HepG2 (cell line): ENCODE data around the gene MMP23B. TPM values are rescaled to one million over a fixed set of nuclear protein-coding genes. Genes with fewer than 3 reads are reported as not detected.

Experiments used
- ATAC-seq: fragments of 200-7000 bp; cut with Tn5 transposase; 3 replicates; pipeline ENCODE4 v1.9.1; 2020; ENCODE audit warnings: mild to moderate bottlenecking, moderate library complexity
- BruUV-seq: library from RNA; stranded (reverse); fragments of 400-500 nt; replicated peaks from 2 replicates; lab custom pipeline; 2021; lab: Mats Ljungman, UMichigan
- CTCF ChIA-PET: fragments of 300-600 bp; formaldehyde crosslinking; extraction: SDS; loops from one replicate; lab custom pipeline; 2021; ENCODE audit warnings: low total read pairs, inconsistent platforms, low intra/inter-chr PET ratio; lab: Yijun Ruan, JAX
- POLR2A ChIA-PET: fragments of 350-600 bp; sonication (Branson Sonifier 250); formaldehyde crosslinking; loops from one replicate; lab custom pipeline; 2020; ENCODE audit warnings: antibody characterized with exemption, inconsistent platforms; lab: Yijun Ruan, JAX
- DNase-seq: peaks from one replicate; pipeline ENCODE4 v3.0.0-alpha.2; 2015; ENCODE audit warnings: low spot score
- FAIRE-seq: peaks from 3 replicates; lab custom pipeline; 2011; peaks lifted over from hg19 to GRCh38; lab: Jason Lieb, UNC
- H2AFZ ChIP-seq: one replicate; pipeline ENCODE4 v1.6.1; 2011; ENCODE audit warnings: low read length, inconsistent platforms
- H3K27ac ChIP-seq: fragments of 300-600 bp; 3 replicates; pipeline ENCODE4 v1.8.0; 2011; ENCODE audit warnings: mixed run types, mild to moderate bottlenecking, mixed read lengths, low read length, inconsistent platforms; ENCODE audit not compliant: insufficient read depth; ENCODE audit errors: extremely low read length
- H3K27me3 ChIP-seq, 2 experiments: fragments of 200-600 bp in 1 of 2; 2 replicates in 1 of 2; 3 replicates in 1 of 2; pipeline versions ENCODE4 v1.6.0 to v1.8.0; 2011; ENCODE audit warnings: low read length in 2 of 2, mild to moderate bottlenecking in 2 of 2, moderate library complexity in 2 of 2, inconsistent platforms in 1 of 2; ENCODE audit not compliant: insufficient read depth in 2 of 2, control insufficient read depth in 1 of 2
- H3K36me3 ChIP-seq, 2 experiments: fragments of 200-600 bp in 1 of 2; replicated peaks in 1 of 2; 2 replicates in 1 of 2; 3 replicates in 1 of 2; pipeline versions ENCODE4 v1.5.1 to v1.8.0; 2011; ENCODE audit warnings: low read length in 2 of 2, inconsistent platforms in 1 of 2; ENCODE audit not compliant: insufficient read depth in 2 of 2, control insufficient read depth in 1 of 2
- H3K4me1 ChIP-seq: 2 replicates; pipeline ENCODE4 v1.5.1; 2012; ENCODE audit warnings: low read length, inconsistent platforms; ENCODE audit not compliant: insufficient read depth
- H3K4me2 ChIP-seq: 2 replicates; pipeline ENCODE4 v1.6.0; 2011; ENCODE audit warnings: low read depth, low read length, inconsistent platforms
- H3K4me3 ChIP-seq, 3 experiments: fragments of 200-600 bp in 1 of 3; sonication (generic), shearing (Covaris generic) in 1 of 3; replicated peaks in 1 of 3; 2 replicates each; pipeline ENCODE4 v1.5.1; 2011 to 2016; ENCODE audit warnings: low read length in 3 of 3, inconsistent platforms in 2 of 3, low read depth in 2 of 3, mild to moderate bottlenecking in 2 of 3, control low read depth in 1 of 3, mixed read lengths in 1 of 3; ENCODE audit not compliant: insufficient read depth in 1 of 3
- H3K79me2 ChIP-seq: one replicate; pipeline ENCODE4 v1.6.1; 2011; ENCODE audit warnings: low read length, inconsistent platforms; ENCODE audit not compliant: insufficient read depth
- H3K9ac ChIP-seq: 2 replicates; pipeline ENCODE4 v1.6.0; 2011; ENCODE audit warnings: mild to moderate bottlenecking, low read depth, low read length, inconsistent platforms; ENCODE audit not compliant: insufficient read depth
- H3K9me3 ChIP-seq: 2 replicates; pipeline ENCODE4 v1.5.1; 2012; ENCODE audit warnings: mild to moderate bottlenecking, low read length
- H4K20me1 ChIP-seq: 2 replicates; pipeline ENCODE4 v1.6.0; 2011; ENCODE audit warnings: inconsistent platforms, mild to moderate bottlenecking, low read length, moderate library complexity; ENCODE audit not compliant: insufficient read depth
- ATF2 ChIP-seq: sonication (generic); formaldehyde crosslinking; IDR thresholded peaks from 2 replicates; pipeline ENCODE4 v1.4.0; 2020; ENCODE audit warnings: missing genetic modification reagents
- FIP1L1 ChIP-seq: fragments of 200-400 bp; formaldehyde crosslinking; IDR thresholded peaks from 2 replicates; pipeline ENCODE4 v1.6.1; 2018; ENCODE audit warnings: low read depth, mild to moderate bottlenecking, low read length, moderate library complexity, borderline replicate concordance; ENCODE audit not compliant: insufficient read depth
- FOXP4 ChIP-seq: sonication (generic); formaldehyde crosslinking; IDR thresholded peaks from 2 replicates; pipeline ENCODE4 v1.4.0; 2020; ENCODE audit warnings: missing genetic modification reagents
- HNF1A ChIP-seq, 2 experiments: sonication (generic) in 1 of 2; formaldehyde crosslinking in 1 of 2; IDR thresholded peaks; 2 replicates each; pipeline versions ENCODE4 v1.4.0 to v1.6.1; 2016 to 2020; ENCODE audit warnings: borderline replicate concordance in 1 of 2, low read depth in 1 of 2, mild to moderate bottlenecking in 1 of 2, missing genetic modification reagents in 1 of 2
- ISX ChIP-seq: sonication (generic); formaldehyde crosslinking; conservative IDR thresholded peaks from 2 replicates; pipeline ENCODE4 v1.5.0; 2020; ENCODE audit warnings: missing genetic modification reagents
- ZIK1 ChIP-seq: sonication (generic); formaldehyde crosslinking; IDR thresholded peaks from 2 replicates; pipeline ENCODE4 v1.5.0; 2020; ENCODE audit warnings: mild to moderate bottlenecking, low read depth, missing genetic modification reagents, borderline replicate concordance
- ZNF574 ChIP-seq: sonication (generic); formaldehyde crosslinking; IDR thresholded peaks from 2 replicates; pipeline ENCODE4 v1.4.0; 2020; ENCODE audit warnings: missing genetic modification reagents
- ZNF883 ChIP-seq: sonication (generic); formaldehyde crosslinking; IDR thresholded peaks from 2 replicates; pipeline ENCODE4 v1.5.1; 2020; ENCODE audit warnings: mild to moderate bottlenecking, missing genetic modification reagents; ENCODE audit errors: not compliant biosample characterization
- WGBS: methylation state at CpG from one replicate; pipeline ENCODE4 v1.1.6; 2017; ENCODE audit warnings: low lambda C conversion rate; 5-methylcytosine and 5-hydroxymethylcytosine counted together
- in situ Hi-C: cut with HindIII; loops from 2 replicates; pipeline ENCODE4 v1.10.0; 2017; ENCODE audit warnings: low pct_unique_long_range_greater_than_20kb; ENCODE audit not compliant: extremely low pct_ligation_motif_present
- intact Hi-C: fragments of 100-400 bp; cut with micrococcal nuclease; formaldehyde crosslinking; loops from one replicate; pipeline ENCODE4 v1.10.0; 2022; ENCODE audit not compliant: unreplicated experiment
- polyA plus RNA-seq, 8 experiments: library from polyadenylated mRNA; depleted of rRNA in 3 of 8; stranded (reverse) in 7 of 8; unstranded in 1 of 8; fragments of >200 nt; fragmentation: Illumina TruSeq in 4 of 8; extraction: Trizol in 4 of 8; gene quantifications; 2 replicates each; pipeline versions ENCODE4 v1.2.1 to v1.2.3, GENCODE V29; 2011 to 2016; ENCODE audit warnings: low read depth in 4 of 8, missing spikeins in 1 of 8, mixed read lengths in 1 of 8; ENCODE audit not compliant: insufficient read depth in 1 of 8
- total RNA-seq, 5 experiments: library from RNA; depleted of rRNA; stranded (reverse); fragments of >200 nt; fragmentation: Illumina TruSeq; extraction: Trizol; gene quantifications; 2 replicates each; pipeline ENCODE4 v1.2.3, GENCODE V29; 2016; ENCODE audit warnings: low read depth in 1 of 5

MMP23B gene
- total and polyA plus RNA-seq, 2 of the 13 experiments (the other 11 are each of a cell fraction or from before 2014, with no cell fraction given), result 0.61 to 0.75 TPM

- Histone ChIP-seq H3K27ac (no peak overlapping the region), H3K36me3 (peaks cover 2 to 24% of the 10 kb centered on the region in 2 experiments; a peak in 1 of 5 replicates), H3K79me2 (no peaks in the 10 kb centered on the region), H3K9me3 (no peaks in the 10 kb centered on the region), H2AFZ (no peak overlapping the region), H3K4me3 (no peak overlapping the region), H3K4me2 (no peak overlapping the region), H4K20me1 (no peaks in the 10 kb centered on the region), H3K4me1 (no peaks in the 10 kb centered on the region), H3K27me3 (no peaks in the 10 kb centered on the region), H3K9ac (no peak overlapping the region)
- TSS peak; percentile 36 for BruUV-seq
- DNase-seq, result no peak
- ATAC-seq, result no peak
- in situ Hi-C loops, result no loop called here
- intact Hi-C loops, result no loop called here
- no peak for FAIRE-seq
- ChIA-PET CTCF (no interaction called here), POLR2A (no interaction called here)
- 96% methylated on average over 25 of the region's 25 CpGs for WGBS
- TF ChIP-seq ISX (CRISPR knock-in tag) (no peak), ZNF574 (CRISPR knock-in tag) (no peak), FIP1L1 (no peak), ATF2 (CRISPR knock-in tag) (no peak), HNF1A (IDR thresholded peaks at IDR 0.05; ENCODE audit: low read depth) (no peak), HNF1A (CRISPR knock-in tag; IDR thresholded peaks at IDR 0.05; ENCODE audit: borderline replicate concordance) (no peak), FOXP4 (CRISPR knock-in tag) (no peak), ZIK1 (CRISPR knock-in tag) (no peak), ZNF883 (no peak)
These were observed 40.4 kb downstream of the MMP23B start for GRCh38 chr1:1672181-1672965.
